ENCODE results near the gene ERICH2.

The ERICH2 gene

GRCh38 chr2:170828533-170828916 is 58.3 kb downstream of the ERICH2 start:
- no peak for DNase-seq (ENCODE audit: low read depth)
- no peak overlapping the region for H3K4me3 ChIP-seq (ENCODE audit: low read depth, low read length)

GRCh38 chr2:170829036-170829435 is 58.9 kb downstream of the ERICH2 start:
- H3K4me3 ChIP-seq (ENCODE audit: low read depth, low read length) = no peak overlapping the region
- DNase-seq (ENCODE audit: low read depth) = no peak

- DNase-seq (ENCODE audit: low read depth) = no peak
- H3K4me3 ChIP-seq (ENCODE audit: low read depth, low read length) = no peak overlapping the region
Measured at GRCh38 chr2:170830166-170830565, 60.0 kb downstream of the ERICH2 start.

DNA sequence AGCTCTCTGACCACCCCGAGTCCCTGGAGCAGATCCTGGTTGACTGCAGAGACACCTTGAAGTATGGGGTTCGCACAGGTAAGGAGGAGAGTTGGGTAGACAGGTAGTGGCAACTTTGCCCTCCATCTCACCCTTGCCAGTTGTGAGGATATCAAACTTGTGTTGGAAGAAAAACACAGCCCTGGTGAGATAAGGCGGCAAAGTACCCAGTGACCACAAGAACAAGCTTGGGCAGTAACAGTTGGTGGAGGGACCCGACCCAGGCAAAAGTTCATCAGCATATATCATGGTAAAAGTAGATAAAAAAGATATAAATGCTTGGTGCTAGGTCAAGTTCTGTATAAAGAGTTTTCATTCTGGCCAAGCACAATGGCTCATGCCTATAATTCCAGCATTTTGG is 60.9 kb downstream of the ERICH2 start:
- no peak for DNase-seq (ENCODE audit: low read depth)
- H3K4me3 ChIP-seq (ENCODE audit: low read depth, low read length) = no peak overlapping the region

GRCh38 chr2:170836027-170836426 is 65.8 kb downstream of the ERICH2 start:
- no peak for DNase-seq (ENCODE audit: low read depth)
- no peak overlapping the region for H3K4me3 ChIP-seq (ENCODE audit: low read depth, low read length)

- no peak overlapping the region for H3K4me3 ChIP-seq (ENCODE audit: low read depth, low read length)
- DNase-seq (ENCODE audit: low read depth) = no peak
Measured at GRCh38 chr2:170840717-170841210, 70.6 kb downstream of the ERICH2 start.

DNA sequence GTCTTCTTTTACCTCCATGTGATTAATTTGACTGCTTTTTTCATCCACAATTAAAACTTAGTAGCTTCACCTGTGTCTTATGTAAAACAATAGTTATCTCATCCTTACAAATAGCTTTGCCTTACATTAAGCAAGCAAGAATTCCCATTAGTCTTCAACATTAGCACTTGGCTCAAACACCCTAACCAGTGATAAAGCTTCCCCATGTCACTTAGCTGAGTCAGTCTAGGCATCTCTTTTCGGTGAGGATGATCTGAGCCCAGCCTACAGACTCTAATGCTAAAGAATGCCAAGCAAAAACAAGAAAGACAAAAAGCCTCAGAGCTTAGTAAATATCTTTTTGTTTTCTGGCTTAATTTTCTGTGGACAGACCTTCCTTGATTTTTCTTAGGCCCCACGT is 72.6 kb downstream of the ERICH2 start:
- no peak overlapping the region for H3K4me3 ChIP-seq (ENCODE audit: low read depth, low read length)

GRCh38 chr2:170843656-170844055 is 73.5 kb downstream of the ERICH2 start:
- peak; percentile 18 for DNase-seq (ENCODE audit: low read depth)
- H3K4me3 ChIP-seq (ENCODE audit: low read depth, low read length) = no peak overlapping the region

More for the DNA sequence above, 72.6 kb downstream of the ERICH2 start:
- peak; percentile 6 for DNase-seq (ENCODE audit: low read depth)

GRCh38 chr2:170845343-170845742 is 75.2 kb downstream of the ERICH2 start:
- H3K4me3 ChIP-seq (ENCODE audit: low read depth, low read length) = no peak overlapping the region
- no peak for DNase-seq (ENCODE audit: low read depth)

- DNase-seq (ENCODE audit: low read depth) = no peak
- no peak overlapping the region for H3K4me3 ChIP-seq (ENCODE audit: low read depth, low read length)
Measured at GRCh38 chr2:170846314-170846713, 76.1 kb downstream of the ERICH2 start.

- H3K4me3 ChIP-seq (ENCODE audit: low read depth, low read length) = no peak overlapping the region
- no peak for DNase-seq (ENCODE audit: low read depth)
Measured at GRCh38 chr2:170847716-170848115, 77.5 kb downstream of the ERICH2 start.
